Cardiac fibroblast (primary cell): ENCODE data around the gene CDKAL1.

Source experiments
- DNase-seq, 2 donors: peaks; one replicate each; pipeline versions ENCODE4 v3.0.0 to v3.0.0-alpha.2; 2010; ENCODE audit warnings: low read depth in 2 of 2
- H3K4me3 ChIP-seq, 2 donors: replicated peaks in 1 of 2; 1 replicate in 1 of 2; 2 replicates in 1 of 2; pipeline ENCODE4 v1.5.1; 2011; ENCODE audit warnings: low read depth in 2 of 2, low read length in 2 of 2, mild to moderate bottlenecking in 2 of 2, moderate library complexity in 1 of 2
- CTCF ChIP-seq: IDR thresholded peaks from one replicate; pipeline ENCODE4 v1.5.1; 2011; ENCODE audit warnings: low read depth, mild to moderate bottlenecking, low read length, inconsistent platforms

Gene CDKAL1

GRCh38 chr6:20575704-20576451 is 41.6 kb downstream of the CDKAL1 start:
- no peak overlapping the region for H3K4me3 ChIP-seq
- peak in 1 of 2 donors; percentile 35 for DNase-seq
- no peak for TF ChIP-seq CTCF

- TF ChIP-seq CTCF, result no peak
- no peak overlapping the region for H3K4me3 ChIP-seq
- no peak for DNase-seq
Measured at GRCh38 chr6:20577173-20577688, 43.0 kb downstream of the CDKAL1 start.

- H3K4me3 ChIP-seq, result no peak overlapping the region
- no peak for DNase-seq
- no peak for TF ChIP-seq CTCF
Measured at GRCh38 chr6:20581070-20581469, 46.8 kb downstream of the CDKAL1 start.

GRCh38 chr6:20582586-20583443 is 48.6 kb downstream of the CDKAL1 start:
- no peak for DNase-seq
- H3K4me3 ChIP-seq, result no peak overlapping the region
- TF ChIP-seq CTCF, result no peak

DNA sequence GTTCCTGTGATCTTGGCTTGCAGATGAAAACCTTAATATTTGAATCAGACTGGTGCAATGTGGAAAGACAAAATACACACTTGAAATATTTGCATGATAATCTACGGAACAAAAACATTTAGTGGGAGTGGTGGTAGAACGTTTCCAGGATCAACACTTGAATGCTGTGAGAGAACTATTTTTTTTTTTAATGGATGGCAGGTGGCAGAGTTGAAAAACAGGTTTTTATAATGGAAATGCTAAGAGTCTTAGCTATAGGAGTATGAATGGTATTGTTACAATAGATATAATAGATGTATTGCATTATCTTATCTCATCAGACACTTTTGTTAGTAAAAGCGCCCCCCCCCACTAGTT is 49.2 kb downstream of the CDKAL1 start:
- TF ChIP-seq CTCF, result no peak

DNA sequence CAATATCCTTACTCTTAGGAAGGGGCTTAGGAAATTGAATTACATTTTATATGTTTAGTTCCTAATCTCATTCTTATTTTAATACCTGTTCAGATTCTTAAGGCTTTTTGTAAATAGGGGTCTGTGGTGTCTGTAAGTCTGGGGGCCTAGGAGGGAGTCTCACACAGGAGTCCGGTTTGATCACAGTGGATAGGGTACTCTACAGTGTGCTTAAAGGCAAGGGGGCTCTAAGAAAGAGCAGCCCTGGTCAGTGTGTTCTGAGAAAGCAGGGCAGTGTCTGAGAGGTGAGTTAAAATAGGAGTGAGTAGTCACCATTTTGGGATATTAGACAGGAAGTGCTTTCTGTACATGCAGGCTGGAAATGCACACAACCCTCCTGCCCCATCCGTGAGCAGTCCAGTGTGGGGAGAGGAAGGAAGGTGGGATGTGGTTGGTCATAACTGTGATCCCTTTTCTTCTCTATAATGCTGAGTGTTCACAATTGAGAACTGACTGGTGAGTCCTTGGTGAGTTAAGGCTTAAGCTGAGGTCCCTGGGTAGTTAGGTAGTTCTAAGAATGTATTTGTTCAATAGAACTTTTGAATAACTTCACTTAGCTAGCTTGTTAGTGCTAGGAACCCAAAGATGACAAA is 50.0 kb downstream of the CDKAL1 start:
- no peak for TF ChIP-seq CTCF
- DNase-seq, result no peak

More for the DNA sequence above, 49.2 kb downstream of the CDKAL1 start:
- no peak for DNase-seq
- H3K4me3 ChIP-seq, result no peak overlapping the region

More for the DNA sequence above, 50.0 kb downstream of the CDKAL1 start:
- H3K4me3 ChIP-seq, result no peak overlapping the region
